K562 (cell line): Measurements from ENCODE around the gene CMBL. TPM values are rescaled to one million over a fixed set of nuclear protein-coding genes. Genes with fewer than 3 reads are reported as not detected.

Experiments
- ADNP ChIP-seq: fragments of 200-800 bp; sonication (Bioruptor generic); IDR thresholded peaks from 2 replicates; pipeline ENCODE4 v1.6.1; 2016; ENCODE audit warnings: missing genetic modification characterization, missing compliant biosample characterization
- BACH1 ChIP-seq: fragments of 200-800 bp; sonication (Bioruptor generic); IDR thresholded peaks from 2 replicates; pipeline ENCODE4 v1.6.1; 2016; ENCODE audit warnings: missing genetic modification characterization, missing compliant biosample characterization
- CBFA2T2 ChIP-seq: fragments of 450-650 bp; conservative IDR thresholded peaks from 2 replicates; pipeline ENCODE4 v1.6.1; 2017; ENCODE audit warnings: mild to moderate bottlenecking
- FOXJ2 ChIP-seq: fragments of 200-800 bp; sonication (Bioruptor generic); IDR thresholded peaks from 2 replicates; pipeline ENCODE4 v1.6.1; 2016; ENCODE audit warnings: missing genetic modification characterization, missing compliant biosample characterization
- HDAC1 ChIP-seq, 2 experiments: fragments of 450-650 bp; IDR thresholded peaks; 2 replicates each; pipeline ENCODE4 v1.6.1; 2016 to 2017; ENCODE audit warnings: inconsistent platforms in 1 of 2, mild to moderate bottlenecking in 1 of 2, moderate library complexity in 1 of 2
- JUNB ChIP-seq: fragments of 450-650 bp; formaldehyde crosslinking; conservative IDR thresholded peaks from 2 replicates; pipeline ENCODE4 v1.4.0; 2020; ENCODE audit warnings: mild to moderate bottlenecking
- JUND ChIP-seq, 2 experiments: IDR thresholded peaks; 2 replicates in 1 of 2; 3 replicates in 1 of 2; pipeline ENCODE4 v1.6.1; 2011; ENCODE audit warnings: borderline replicate concordance in 2 of 2, low read depth in 2 of 2, low read length in 2 of 2, improper control_type of control experiment in 1 of 2, missing biosample characterization in 1 of 2, missing genetic modification characterization in 1 of 2, missing genetic modification reagents in 1 of 2
- KAT2B ChIP-seq: IDR thresholded peaks from one replicate; pipeline ENCODE4 v1.6.1; 2012; ENCODE audit warnings: low read depth, mild to moderate bottlenecking, control low read depth, inconsistent platforms, low read length, moderate library complexity
- KLF13 ChIP-seq: fragments of 450-650 bp; IDR thresholded peaks from 2 replicates; pipeline ENCODE4 v1.6.1; 2016; ENCODE audit warnings: missing genetic modification characterization, low read depth, mild to moderate bottlenecking, missing compliant biosample characterization, moderate library complexity, borderline replicate concordance
- NR2F6 ChIP-seq: fragments of 450-650 bp; formaldehyde crosslinking; IDR thresholded peaks from 2 replicates; pipeline ENCODE4 v1.4.0; 2020; ENCODE audit warnings: mild to moderate bottlenecking
- NR4A1 ChIP-seq, 2 experiments: fragments of 250-450 bp in 1 of 2; fragments of 450-650 bp in 1 of 2; sonication (Bioruptor Pico) in 1 of 2; IDR thresholded peaks; 2 replicates each; pipeline versions ENCODE4 v1.4.0 to v1.6.1; 2016 to 2020; ENCODE audit warnings: mild to moderate bottlenecking in 2 of 2, missing compliant biosample characterization in 1 of 2, missing genetic modification characterization in 1 of 2, moderate library complexity in 1 of 2
- PPARD ChIP-seq: fragments of 250-450 bp; sonication (Bioruptor Pico); IDR thresholded peaks from 2 replicates; pipeline ENCODE4 v1.8.0; 2022; ENCODE audit warnings: inconsistent platforms, mild to moderate bottlenecking, moderate library complexity
- PYGO2 ChIP-seq: fragments of 450-650 bp; IDR thresholded peaks from 2 replicates; pipeline ENCODE4 v1.6.1; 2016; ENCODE audit warnings: mild to moderate bottlenecking, missing genetic modification characterization, moderate library complexity, missing compliant biosample characterization
- RB1 ChIP-seq: fragments of 450-650 bp; IDR thresholded peaks from 2 replicates; pipeline ENCODE4 v1.6.1; 2017; ENCODE audit warnings: low read depth, mild to moderate bottlenecking
- SIRT6 ChIP-seq: IDR thresholded peaks from one replicate; pipeline ENCODE4 v1.6.1; 2012; ENCODE audit warnings: low read depth, mild to moderate bottlenecking, control low read depth, inconsistent platforms, low read length, moderate library complexity
- TBL1XR1 ChIP-seq, 2 experiments: IDR thresholded peaks; 2 replicates each; pipeline ENCODE4 v1.6.1; 2012; ENCODE audit warnings: improper control_type of control experiment in 2 of 2, low read length in 2 of 2, mild to moderate bottlenecking in 1 of 2
- YBX1 ChIP-seq: fragments of 450-650 bp; IDR thresholded peaks from 2 replicates; pipeline ENCODE4 v1.7.1; 2016; ENCODE audit warnings: mild to moderate bottlenecking
- ZNF121 ChIP-seq: sonication (generic); formaldehyde crosslinking; conservative IDR thresholded peaks from 2 replicates; pipeline ENCODE4 v1.8.0; 2022; ENCODE audit warnings: missing genetic modification reagents
- ZNF146 ChIP-seq: IDR thresholded peaks from one replicate; pipeline ENCODE4 v1.6.1; 2018; ENCODE audit warnings: missing compliant biosample characterization; ENCODE audit not compliant: unreplicated experiment
- ZNF408 ChIP-seq: fragments of 250-450 bp; sonication (Bioruptor Pico); IDR thresholded peaks from 2 replicates; pipeline ENCODE4 v1.4.0; 2020; ENCODE audit warnings: low read depth, mild to moderate bottlenecking, moderate library complexity
- ZNF584 ChIP-seq: fragments of 200-800 bp; sonication (Bioruptor generic); IDR thresholded peaks from 2 replicates; pipeline ENCODE4 v1.6.1; 2016; ENCODE audit warnings: low read depth, mild to moderate bottlenecking, missing genetic modification characterization, missing compliant biosample characterization
- polyA plus RNA-seq, 8 experiments: library from polyadenylated mRNA; depleted of rRNA in 4 of 8; stranded (reverse) in 5 of 8; unstranded in 3 of 8; fragments of >200 nt; fragmentation: Nextera tagmentation in 2 of 8; fragmentation: Illumina TruSeq in 1 of 8; extraction: Ambion mirVana in 2 of 8; extraction: Trizol in 1 of 8; gene quantifications; 2 replicates each; pipeline versions ENCODE4 v1.2.1 to v1.2.3, GENCODE V29; 2011 to 2014; ENCODE audit warnings: inconsistent platforms in 1 of 8, missing spikeins in 1 of 8
- total RNA-seq, 7 experiments: library from RNA; depleted of rRNA in 6 of 7; stranded (reverse); fragments of >200 nt in 6 of 7; fragmentation: Illumina TruSeq in 2 of 7; extraction: Trizol in 2 of 7; gene quantifications; 2 replicates each; pipeline versions ENCODE4 v1.2.1 to v1.2.3, GENCODE V29; 2011 to 2021; ENCODE audit warnings: low replicate concordance in 1 of 7
- TF ChIP-seq, protein P1 (sequence below), 2 experiments: fragments of 250-450 bp in 1 of 2; fragments of 450-650 bp in 1 of 2; sonication (Bioruptor Pico) in 1 of 2; IDR thresholded peaks; 2 replicates each; pipeline versions ENCODE4 v1.6.1 to v1.8.0; 2016 to 2021; ENCODE audit warnings: mild to moderate bottlenecking in 2 of 2, moderate library complexity in 2 of 2, missing compliant biosample characterization in 1 of 2, missing genetic modification characterization in 1 of 2
- TF ChIP-seq, protein P2 (sequence below): fragments of 450-650 bp; IDR thresholded peaks from 2 replicates; pipeline ENCODE4 v1.6.1; 2016
- TF ChIP-seq, protein P3 (sequence below), 2 experiments: fragments of 450-650 bp in 1 of 2; sonication (generic) in 1 of 2; formaldehyde crosslinking; conservative IDR thresholded peaks; 2 replicates each; pipeline versions ENCODE4 v1.4.0 to v1.8.1; 2020 to 2022; ENCODE audit warnings: mild to moderate bottlenecking in 1 of 2, missing genetic modification reagents in 1 of 2

Gene CMBL
- total and polyA plus RNA-seq, 9 of the 15 experiments (the other 6 are each of a cell fraction or from before 2014, with no cell fraction given), result 22.6 to 192 (median 71.1) TPM

DNA sequence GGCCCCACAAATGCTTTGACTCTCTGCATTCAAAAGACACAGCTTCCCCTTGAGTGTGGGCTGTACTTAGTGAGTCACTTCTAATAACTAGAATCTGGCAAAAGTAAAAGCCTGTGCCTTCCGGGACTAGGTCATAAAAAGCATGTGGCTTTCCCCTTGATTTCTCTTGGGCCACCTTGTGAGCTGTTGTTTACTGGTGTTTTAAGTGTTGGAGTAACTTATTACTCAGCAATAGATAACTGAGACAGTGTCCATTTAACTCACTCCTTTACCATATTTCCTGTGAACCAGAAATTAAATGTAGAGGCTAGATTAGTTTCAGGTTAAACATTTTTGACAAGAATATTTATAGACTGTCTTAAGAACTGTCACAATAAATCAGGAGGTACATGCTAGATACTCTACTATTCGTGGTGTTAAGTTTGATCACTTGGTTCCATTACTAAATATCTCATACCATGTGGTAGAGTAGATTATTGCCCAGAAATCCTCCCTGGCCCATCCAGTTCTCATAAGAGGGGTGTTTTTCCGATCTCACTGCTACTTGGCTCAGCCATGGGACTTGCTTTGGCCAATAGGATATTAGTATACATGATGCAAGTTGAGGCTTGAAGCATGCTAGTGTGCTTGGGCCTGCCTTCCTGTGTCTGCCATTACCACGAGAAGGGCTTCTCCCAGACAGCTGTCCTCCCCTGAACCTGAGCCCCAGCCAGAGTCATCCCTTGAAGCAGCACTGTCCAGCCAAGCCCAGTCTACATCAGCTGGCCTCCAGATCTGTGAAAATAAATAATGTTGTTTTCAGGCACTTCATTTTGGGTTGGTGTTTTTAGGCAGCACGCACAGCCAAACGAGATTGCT, 10.4 kb upstream of the CMBL start (continued):
- TF ChIP-seq ZNF121 (CRISPR knock-in tag) (no peak), PYGO2 (tag) (no peak), BACH1 (tag) (no peak), SIRT6 (no peak), KAT2B (no peak), ZNF584 (CRISPR knock-in tag) (0 out of 2 replicates have a peak, but pooled peaks have one; percentile 6), KLF13 (no peak), PPARD (CRISPR knock-in tag) (no peak), TBL1XR1 (IDR thresholded peaks at IDR 0.05; ENCODE audit: low read length in 2 of 2) (no peak), HDAC1 (IDR thresholded peaks at IDR 0.05) (peak in 1 of 2 experiments; percentile 23; a peak in 2 of 4 replicates), JUND (IDR thresholded peaks at IDR 0.05; ENCODE audit: borderline replicate concordance, low read depth, low read length) (peak; percentile 72), JUND (tag; IDR thresholded peaks at IDR 0.05; ENCODE audit: borderline replicate concordance, low read depth, low read length) (peak; percentile 36; the same call in 2 of the 3 replicates), RB1 (no peak), ZNF146 (no peak), YBX1 (no peak), ZNF408 (CRISPR knock-in tag) (no peak), NR2F6 (CRISPR knock-in tag) (no peak), CBFA2T2 (peak; percentile 48), NR4A1 (CRISPR knock-in tag; IDR thresholded peaks at IDR 0.05) (no peak), NR4A1 (tag; IDR thresholded peaks at IDR 0.05) (peak; percentile 90), JUNB (CRISPR knock-in tag) (no peak), FOXJ2 (tag) (no peak), ADNP (tag) (no peak; the same call in 1 of the 2 replicates)
- TF ChIP-seq, protein P1, sequence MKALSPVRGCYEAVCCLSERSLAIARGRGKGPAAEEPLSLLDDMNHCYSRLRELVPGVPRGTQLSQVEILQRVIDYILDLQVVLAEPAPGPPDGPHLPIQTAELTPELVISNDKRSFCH (CRISPR knock-in tag; IDR thresholded peaks at IDR 0.05), result no peak
- TF ChIP-seq, protein P1 (tag; IDR thresholded peaks at IDR 0.05), result no peak; the same call in 1 of the 2 replicates
- TF ChIP-seq, protein P2, sequence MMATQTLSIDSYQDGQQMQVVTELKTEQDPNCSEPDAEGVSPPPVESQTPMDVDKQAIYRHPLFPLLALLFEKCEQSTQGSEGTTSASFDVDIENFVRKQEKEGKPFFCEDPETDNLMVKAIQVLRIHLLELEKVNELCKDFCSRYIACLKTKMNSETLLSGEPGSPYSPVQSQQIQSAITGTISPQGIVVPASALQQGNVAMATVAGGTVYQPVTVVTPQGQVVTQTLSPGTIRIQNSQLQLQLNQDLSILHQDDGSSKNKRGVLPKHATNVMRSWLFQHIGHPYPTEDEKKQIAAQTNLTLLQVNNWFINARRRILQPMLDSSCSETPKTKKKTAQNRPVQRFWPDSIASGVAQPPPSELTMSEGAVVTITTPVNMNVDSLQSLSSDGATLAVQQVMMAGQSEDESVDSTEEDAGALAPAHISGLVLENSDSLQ, result peak; percentile 78
- TF ChIP-seq, protein P3, sequence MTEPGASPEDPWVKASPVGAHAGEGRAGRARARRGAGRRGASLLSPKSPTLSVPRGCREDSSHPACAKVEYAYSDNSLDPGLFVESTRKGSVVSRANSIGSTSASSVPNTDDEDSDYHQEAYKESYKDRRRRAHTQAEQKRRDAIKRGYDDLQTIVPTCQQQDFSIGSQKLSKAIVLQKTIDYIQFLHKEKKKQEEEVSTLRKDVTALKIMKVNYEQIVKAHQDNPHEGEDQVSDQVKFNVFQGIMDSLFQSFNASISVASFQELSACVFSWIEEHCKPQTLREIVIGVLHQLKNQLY (CRISPR knock-in tag; conservative IDR thresholded peaks at IDR 0.05), result no peak
